Measurements from ENCODE around the gene SDHB.

- TF ChIP-seq CTCF (IDR thresholded peaks at IDR 0.05; ENCODE audit: insufficient read depth, low read length): no peak
- TF ChIP-seq POLR2AphosphoS5 (IDR thresholded peaks at IDR 0.05; ENCODE audit: low read depth): no peak
- TF ChIP-seq REST (IDR thresholded peaks at IDR 0.05; ENCODE audit: insufficient replicate concordance, low read depth): no peak
These were observed 42.8 kb upstream of the SDHB start for GRCh38 chr1:17096584-17096983.

All from HL-60 (cell line).